Activated naive CD4-positive, alpha-beta T cell treated with Interleukin-2 at 50 U/mL for 16 hours (primary cell): Measurements from ENCODE around the gene XRN2.

Experiments
- DNase-seq: peaks from one replicate; pipeline ENCODE4 v3.0.0-alpha.2; 2020

Gene XRN2

GRCh38 chr20:21436205-21436604, 133.1 kb downstream of the XRN2 start:
- no peak for DNase-seq

GRCh38 chr20:21437248-21437647, 134.1 kb downstream of the XRN2 start:
- no peak for DNase-seq

GRCh38 chr20:21437816-21438215, 134.7 kb downstream of the XRN2 start:
- no peak for DNase-seq
